Astrocyte (in vitro differentiated cells and primary cell): Measurements from ENCODE around the gene PDCD10.

Experiments used
- EZH2 ChIP-seq: IDR thresholded peaks from 2 replicates; pipeline ENCODE4 v1.6.1; 2012; ENCODE audit warnings: mild to moderate bottlenecking, low read length, inconsistent platforms; ENCODE audit not compliant: insufficient read depth
- TF ChIP-seq, protein P1 (sequence below): IDR thresholded peaks from 2 replicates; pipeline ENCODE4 v1.5.1; 2011; ENCODE audit warnings: low read depth, mild to moderate bottlenecking, inconsistent platforms, low read length, moderate library complexity; ENCODE audit not compliant: insufficient read depth

DNA sequence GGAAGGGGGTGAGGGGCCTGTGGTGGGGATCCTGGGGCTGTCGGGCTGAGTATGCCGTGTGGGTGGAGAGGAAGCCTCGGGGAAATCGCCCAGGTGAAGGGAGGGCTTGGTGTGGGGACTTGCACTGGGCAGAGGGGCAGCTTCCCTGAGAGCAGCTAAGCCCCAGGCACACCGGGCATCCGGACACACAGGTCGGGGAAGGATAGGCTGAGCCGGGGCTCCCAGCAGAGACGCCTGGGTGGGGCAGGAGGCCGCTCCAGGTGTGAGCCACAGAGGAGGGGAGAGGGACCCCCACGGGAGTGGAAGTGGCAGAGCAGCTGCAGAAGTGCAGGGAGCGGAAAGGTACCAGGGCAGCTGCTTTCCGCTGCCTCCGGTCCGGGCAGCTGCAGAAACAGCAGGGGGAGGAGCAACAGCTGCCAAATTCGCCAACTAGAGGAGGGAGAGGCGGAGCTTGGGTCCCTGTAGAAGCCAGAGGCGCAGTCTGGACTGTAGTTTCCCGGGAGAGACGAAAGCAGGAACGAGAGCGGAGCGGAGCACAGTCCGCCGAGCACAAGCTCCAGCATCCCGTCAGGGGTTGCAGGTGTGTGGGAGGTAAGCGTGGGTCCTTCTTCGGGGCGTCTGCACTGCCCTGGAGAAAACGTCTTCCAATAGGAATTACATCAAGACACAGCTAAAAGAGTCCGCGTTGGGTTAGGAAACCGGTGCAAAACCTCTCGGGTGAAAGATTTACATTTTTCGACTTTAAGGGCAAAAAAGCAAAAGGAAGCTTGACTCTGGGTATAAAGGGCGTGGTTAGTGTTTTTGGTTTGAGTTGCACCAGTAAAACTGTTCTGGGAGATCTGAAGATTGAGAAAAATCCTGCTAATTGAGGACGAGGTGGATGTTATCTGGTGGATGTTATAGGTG lies 794 bp upstream of the PDCD10 start, which contains the start of gene SERPINI1:
- TF ChIP-seq, protein P1, sequence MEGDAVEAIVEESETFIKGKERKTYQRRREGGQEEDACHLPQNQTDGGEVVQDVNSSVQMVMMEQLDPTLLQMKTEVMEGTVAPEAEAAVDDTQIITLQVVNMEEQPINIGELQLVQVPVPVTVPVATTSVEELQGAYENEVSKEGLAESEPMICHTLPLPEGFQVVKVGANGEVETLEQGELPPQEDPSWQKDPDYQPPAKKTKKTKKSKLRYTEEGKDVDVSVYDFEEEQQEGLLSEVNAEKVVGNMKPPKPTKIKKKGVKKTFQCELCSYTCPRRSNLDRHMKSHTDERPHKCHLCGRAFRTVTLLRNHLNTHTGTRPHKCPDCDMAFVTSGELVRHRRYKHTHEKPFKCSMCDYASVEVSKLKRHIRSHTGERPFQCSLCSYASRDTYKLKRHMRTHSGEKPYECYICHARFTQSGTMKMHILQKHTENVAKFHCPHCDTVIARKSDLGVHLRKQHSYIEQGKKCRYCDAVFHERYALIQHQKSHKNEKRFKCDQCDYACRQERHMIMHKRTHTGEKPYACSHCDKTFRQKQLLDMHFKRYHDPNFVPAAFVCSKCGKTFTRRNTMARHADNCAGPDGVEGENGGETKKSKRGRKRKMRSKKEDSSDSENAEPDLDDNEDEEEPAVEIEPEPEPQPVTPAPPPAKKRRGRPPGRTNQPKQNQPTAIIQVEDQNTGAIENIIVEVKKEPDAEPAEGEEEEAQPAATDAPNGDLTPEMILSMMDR = no peak
- TF ChIP-seq EZH2 = no peak
